Measurements from ENCODE around the gene RTP3.

The RTP3 gene

GRCh38 chr3:46549408-46549904 lies 51.7 kb downstream of the RTP3 start:
- DNase-seq: no peak

GRCh38 chr3:46549989-46550388 lies 52.2 kb downstream of the RTP3 start:
- DNase-seq: no peak
